Adrenal gland (tissue), 5 donors: ENCODE data around the gene RDX.

Experiments
- CTCF ChIP-seq, 6 experiments: fragments of 450-650 bp in 4 of 6; fragments of 200-600 bp in 2 of 6; sonication (generic) in 1 of 6; IDR thresholded peaks; 1 replicate in 5 of 6; 2 replicates in 1 of 6; pipeline versions ENCODE4 v1.5.1 to v1.8.0; 2016 to 2021; ENCODE audit warnings: antibody characterized with exemption in 6 of 6, mild to moderate bottlenecking in 2 of 6, moderate library complexity in 1 of 6
- POLR2A ChIP-seq, 2 donors: fragments of 450-650 bp; IDR thresholded peaks; one replicate each; pipeline ENCODE4 v1.6.1; 2017; ENCODE audit warnings: antibody characterized with exemption in 2 of 2, mild to moderate bottlenecking in 2 of 2, moderate library complexity in 1 of 2
- donor health status: DM: no; HTN: no; CAD: no.

- TF ChIP-seq CTCF (IDR thresholded peaks at IDR 0.05) (no peak), POLR2A (IDR thresholded peaks at IDR 0.05) (no peak)
These were observed 112.0 kb downstream of the RDX start for GRCh38 chr11:110184456-110184855.
